Stimulated activated CD4-positive, alpha-beta T cell treated with anti-CD3 and anti-CD28 coated beads, Interleukin-4, amount 100 ng/mL, for 24 hours (primary cell): Measurements from ENCODE around the gene ZGPAT.
"Not testable (repeated sequence)": the region's sequence is repeated elsewhere in the genome, so short reads cannot be mapped to it uniquely, and the experiment has no call there.

ENCODE experiments used
- DNase-seq: peaks from one replicate; pipeline ENCODE4 v3.0.0-alpha.2; 2020

ZGPAT gene

DNA sequence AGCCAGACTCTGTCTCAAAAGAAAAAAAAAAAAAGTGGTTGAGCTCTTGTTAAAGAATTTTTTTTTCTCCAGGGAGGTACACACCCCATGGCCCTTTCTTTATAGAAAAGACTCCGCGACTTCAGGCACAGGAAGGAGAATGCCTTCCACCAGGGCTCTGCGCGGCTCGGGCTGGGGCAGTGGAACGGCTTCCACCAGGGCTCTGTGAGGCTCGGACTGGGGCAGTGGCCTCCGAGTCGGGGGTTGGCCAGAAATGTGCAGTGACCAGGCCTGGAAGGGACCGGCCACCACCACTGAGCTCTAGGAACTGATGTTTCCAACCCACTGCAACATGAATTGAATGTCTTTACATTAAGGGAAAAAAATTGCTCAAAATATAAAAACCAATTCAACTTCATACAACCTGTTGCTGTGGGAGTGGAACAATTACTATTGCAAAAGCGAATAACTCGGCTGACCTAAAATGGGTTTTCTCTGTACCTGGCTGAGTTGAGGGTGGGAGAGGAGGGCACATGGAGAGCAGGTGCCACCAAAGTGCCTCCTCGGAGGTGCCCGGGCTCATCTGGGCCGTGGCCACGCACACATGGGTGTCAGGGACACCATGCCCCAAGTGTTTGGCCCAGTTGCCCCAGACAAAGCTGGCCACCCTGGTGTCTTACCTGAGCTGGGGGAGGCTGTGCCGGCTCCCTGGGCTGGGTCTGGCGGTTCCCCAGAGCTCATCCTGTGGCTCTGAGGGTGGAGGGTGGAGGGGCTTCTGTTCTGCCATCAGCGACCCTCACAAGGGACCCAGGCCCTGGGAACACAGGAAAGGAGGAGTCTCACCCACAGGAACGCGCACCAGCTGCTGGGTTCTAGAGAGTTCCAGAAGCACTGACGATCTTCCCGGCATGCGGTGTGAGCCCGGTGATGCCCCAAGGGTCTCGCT, 61.0 kb downstream of the ZGPAT start:
- no peak for DNase-seq

GRCh38 chr20:63769891-63770474, 62.1 kb downstream of the ZGPAT start:
- no peak for DNase-seq

DNA sequence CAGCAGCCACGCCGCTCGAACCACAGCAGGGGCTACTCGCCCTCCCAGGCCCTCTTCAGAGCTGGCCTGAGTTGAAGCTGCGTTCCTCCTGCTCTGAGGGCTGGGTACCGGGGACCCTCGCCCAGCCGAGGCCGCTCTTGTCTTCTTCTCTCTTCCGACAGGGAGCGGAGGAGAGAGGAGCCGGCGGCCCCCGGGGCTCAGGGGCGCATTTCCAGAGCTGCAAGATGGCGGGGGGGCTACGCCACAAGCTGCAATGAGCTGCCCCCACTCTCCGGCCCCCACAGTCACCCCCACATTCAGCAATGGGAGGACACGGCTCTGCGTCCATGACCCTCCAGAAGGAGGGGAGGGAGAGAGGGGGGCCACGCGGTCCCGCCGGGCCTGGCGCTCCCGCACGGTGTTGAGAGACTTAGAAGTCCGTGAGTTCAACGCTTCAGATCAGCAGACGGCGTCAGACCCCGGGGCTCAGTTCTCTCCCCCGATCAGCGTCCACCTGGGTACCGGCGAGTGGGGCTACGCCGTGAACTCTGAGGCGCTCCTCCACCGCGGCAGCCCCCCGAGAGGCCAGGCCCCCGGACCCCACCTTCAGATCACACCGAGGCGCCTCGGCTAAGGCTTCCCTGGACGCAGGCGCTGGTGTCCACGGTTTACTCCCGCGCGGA, 63.3 kb downstream of the ZGPAT start:
- no peak for DNase-seq

DNA sequence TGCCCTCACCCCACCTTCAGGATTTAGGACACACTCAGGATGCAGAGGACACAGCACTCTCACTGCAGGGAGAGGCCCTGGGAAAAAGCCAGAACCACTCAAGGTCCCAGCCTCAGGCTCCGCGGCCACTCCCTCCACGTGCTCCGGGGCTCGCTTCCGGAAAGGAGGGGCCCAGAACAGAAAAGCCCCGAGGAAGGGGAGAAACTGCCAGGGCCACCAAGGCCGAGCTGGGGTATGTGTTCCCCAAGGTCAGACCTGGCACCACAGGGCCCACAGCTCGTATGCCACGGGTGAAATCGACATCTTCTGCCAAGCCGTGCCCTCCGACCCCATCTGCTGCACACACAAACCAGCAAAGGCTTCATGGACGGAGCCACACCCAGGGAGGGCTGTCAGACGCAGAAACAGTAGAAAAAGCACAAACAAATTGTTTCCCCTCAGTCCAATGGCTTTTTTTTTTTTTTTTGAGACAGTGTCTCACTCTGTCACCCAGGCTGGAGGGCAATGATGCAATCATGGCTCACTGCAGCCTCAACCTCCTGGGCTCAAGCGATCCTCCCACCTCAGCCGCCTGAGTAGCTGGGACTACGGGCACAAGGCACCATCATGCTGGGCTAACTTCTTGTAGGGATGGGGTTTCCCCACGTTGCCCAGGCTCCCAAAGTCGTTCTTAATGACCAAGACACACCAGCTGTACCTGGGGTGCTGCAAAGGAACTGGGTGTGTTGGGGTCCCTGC, 65.1 kb downstream of the ZGPAT start:
- no peak for DNase-seq

DNA sequence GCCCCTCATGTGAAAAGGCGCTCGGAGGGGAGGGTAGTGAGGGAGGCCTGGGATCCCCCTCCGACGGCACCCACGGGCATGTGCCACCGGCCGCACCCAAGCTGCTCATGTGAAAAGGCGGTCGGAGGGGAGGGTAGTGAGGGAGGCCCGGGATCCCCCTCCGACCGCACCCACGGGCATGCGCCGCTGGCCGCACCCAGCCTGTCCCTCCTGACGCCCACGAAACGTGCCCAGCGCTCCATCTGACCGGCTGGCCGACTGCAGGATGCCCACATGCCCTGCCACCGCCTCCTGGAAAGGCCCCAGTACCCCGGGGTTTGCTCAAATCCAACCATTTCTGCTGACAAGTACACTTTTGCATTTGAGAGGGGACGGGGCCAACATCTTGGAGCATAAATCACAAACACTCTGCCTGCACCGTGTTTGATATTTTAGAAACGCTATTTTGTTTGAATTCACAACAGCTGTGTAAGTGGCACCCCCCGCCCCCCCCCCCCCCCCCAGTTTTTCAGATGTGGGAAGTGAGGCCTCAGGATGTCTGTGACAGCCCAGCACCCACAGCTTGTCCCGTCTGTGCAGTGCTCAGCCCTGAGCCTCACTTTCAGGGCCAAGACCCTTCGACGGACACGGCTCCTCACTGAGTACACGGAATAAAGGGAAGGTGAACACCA, 65.9 kb downstream of the ZGPAT start:
- DNase-seq: no peak

DNA sequence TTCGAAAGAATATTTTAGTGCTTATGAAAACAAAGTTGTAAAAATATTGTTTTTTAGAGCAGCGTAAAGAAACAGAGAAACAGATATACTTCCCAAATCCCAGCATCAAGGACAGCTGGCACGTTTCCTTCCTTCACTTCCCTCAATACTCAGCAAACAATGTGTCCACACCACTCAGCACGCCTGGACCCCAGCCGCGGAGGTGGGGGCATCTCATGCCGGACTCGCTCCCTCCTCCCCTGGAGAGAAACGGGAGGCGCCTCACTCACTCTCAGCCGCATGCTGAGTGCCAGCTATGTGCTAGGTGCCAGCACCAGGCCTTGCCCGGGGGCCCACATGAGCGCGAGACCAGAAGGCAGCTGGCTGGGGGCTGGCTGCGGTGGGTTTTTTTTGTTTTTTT, 66.5 kb downstream of the ZGPAT start:
- no peak for DNase-seq

DNA sequence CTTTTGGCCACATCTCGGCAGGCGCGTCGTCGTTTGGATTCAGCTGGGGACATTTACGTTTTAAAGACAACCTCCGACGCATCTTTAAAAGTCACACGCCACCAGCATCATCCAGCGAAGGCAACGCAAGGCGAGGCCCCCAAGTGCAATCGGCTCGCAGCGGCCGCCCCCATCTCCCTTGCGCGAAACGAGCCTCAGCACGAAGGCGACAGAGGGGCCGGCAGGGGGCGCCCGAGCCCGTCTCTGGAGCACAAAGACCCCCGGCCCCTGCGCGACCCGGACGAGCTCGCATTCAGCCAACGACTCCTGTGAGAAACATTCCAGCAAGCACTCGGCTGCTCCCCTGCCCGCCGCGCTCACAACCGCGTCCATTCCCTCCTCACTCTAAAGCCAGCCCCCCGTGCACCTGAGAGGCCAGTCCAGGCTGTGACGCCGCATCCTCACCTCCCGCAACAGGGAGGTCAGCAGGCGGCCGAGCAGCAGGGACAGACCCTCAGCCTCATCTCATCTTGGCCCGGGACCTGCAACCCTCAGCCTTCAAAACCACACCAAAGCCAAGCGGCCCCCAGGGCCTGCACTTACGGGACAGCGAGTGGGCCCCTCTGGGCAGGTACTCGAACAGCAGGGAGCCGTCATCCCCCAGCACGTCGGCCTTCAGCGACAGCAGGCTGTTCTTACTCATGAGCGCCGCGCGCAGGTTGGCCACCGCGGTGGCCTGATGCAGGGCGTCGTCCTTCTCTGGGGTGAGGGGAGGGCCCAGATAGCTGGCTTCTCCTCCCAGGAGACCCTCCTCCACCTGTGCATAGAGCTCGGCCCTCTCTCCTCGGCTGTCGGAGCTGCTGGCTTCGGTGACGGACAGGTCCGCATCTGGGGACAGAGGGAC, 67.5 kb downstream of the ZGPAT start:
- DNase-seq: peak; percentile 24

- not testable (repeated sequence) for DNase-seq
Measured at GRCh38 chr20:63776875-63777274, 69.0 kb downstream of the ZGPAT start.

GRCh38 chr20:63777614-63778013, 69.8 kb downstream of the ZGPAT start:
- DNase-seq: no peak

- DNase-seq: no peak
Measured at GRCh38 chr20:63778034-63778752, 70.4 kb downstream of the ZGPAT start.

DNA sequence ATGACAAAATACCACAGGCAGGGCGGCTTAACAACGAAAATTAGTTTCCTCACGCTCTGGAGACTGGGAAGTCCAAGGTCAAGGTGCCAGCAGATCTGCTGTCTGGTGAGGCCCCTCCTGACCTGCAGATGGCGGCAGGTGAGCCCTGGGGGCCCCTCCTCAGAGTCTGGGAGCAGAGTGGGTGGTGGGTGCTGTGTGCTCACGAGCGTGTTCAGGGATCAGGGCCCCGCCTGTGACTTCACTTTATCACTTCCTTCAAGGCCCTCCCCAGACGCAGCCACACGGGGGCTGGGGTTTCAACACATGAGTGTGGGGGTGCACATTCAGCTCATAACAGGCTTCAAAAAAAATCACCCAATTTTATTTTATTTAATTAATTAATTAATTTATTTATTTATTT, 71.0 kb downstream of the ZGPAT start:
- DNase-seq: no peak

GRCh38 chr20:63781181-63781580, 73.3 kb downstream of the ZGPAT start:
- no peak for DNase-seq

- peak; percentile 33 for DNase-seq
Measured at GRCh38 chr20:63782051-63782471, 74.2 kb downstream of the ZGPAT start.

DNA sequence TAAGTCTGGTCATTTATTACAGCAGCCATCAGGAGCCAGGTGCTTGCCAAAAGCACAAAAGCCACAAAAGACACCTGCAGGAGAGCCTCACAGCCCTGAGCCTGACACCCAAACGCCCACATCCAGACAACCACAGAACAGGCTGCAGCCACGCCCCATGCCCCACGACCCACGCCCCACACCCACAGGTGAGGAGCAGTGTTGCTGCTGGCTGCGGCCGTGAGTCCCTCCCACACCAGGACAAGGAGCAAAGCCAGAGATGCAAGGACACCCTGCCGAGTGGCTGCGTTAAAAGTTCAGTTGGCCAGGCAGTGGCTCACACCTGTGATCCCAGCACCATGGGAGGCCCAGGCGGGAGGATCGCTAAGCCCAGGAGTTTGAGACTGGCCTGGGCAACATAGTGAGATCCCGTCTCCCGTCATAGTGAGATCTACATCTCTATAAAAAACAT, 74.7 kb downstream of the ZGPAT start:
- DNase-seq: no peak

- no peak for DNase-seq
Measured at GRCh38 chr20:63783970-63784369, 76.1 kb downstream of the ZGPAT start.

GRCh38 chr20:63785691-63786131, 77.9 kb downstream of the ZGPAT start:
- no peak for DNase-seq
